GM18505 (cell line): ENCODE results near the gene THBS1.

Experiments used
- ATAC-seq: cut with Tn5 transposase; IDR thresholded peaks from one replicate; pipeline ENCODE4 v1.9.1; 2021; ENCODE audit not compliant: unreplicated experiment
- POLR2A ChIP-seq: IDR thresholded peaks from 4 replicates; pipeline ENCODE4 v1.6.1; 2011; ENCODE audit warnings: borderline replicate concordance; ENCODE audit not compliant: insufficient read depth, insufficient read length; ENCODE audit errors: extremely low read depth

Gene THBS1

GRCh38 chr15:39613861-39614260, 33.0 kb downstream of the THBS1 start:
- ATAC-seq, result no peak
- no peak for TF ChIP-seq POLR2A

- no peak for TF ChIP-seq POLR2A
- ATAC-seq, result no peak
Measured at GRCh38 chr15:39616731-39617455, 36.0 kb downstream of the THBS1 start.

GRCh38 chr15:39618063-39618823, 37.4 kb downstream of the THBS1 start:
- ATAC-seq, result no peak
- TF ChIP-seq POLR2A, result no peak

- no peak for ATAC-seq
- TF ChIP-seq POLR2A, result no peak
Measured at GRCh38 chr15:39621210-39621609, 40.3 kb downstream of the THBS1 start.

GRCh38 chr15:39621976-39622375, 41.1 kb downstream of the THBS1 start:
- no peak for TF ChIP-seq POLR2A
- no peak for ATAC-seq

- peak; percentile 9 for ATAC-seq
- TF ChIP-seq POLR2A, result no peak
Measured at GRCh38 chr15:39622660-39623516, 42.0 kb downstream of the THBS1 start.

GRCh38 chr15:39623529-39623931, 42.7 kb downstream of the THBS1 start:
- no peak for TF ChIP-seq POLR2A
- ATAC-seq, result peak; percentile 91

- no peak for TF ChIP-seq POLR2A
- no peak for ATAC-seq
Measured at GRCh38 chr15:39624806-39625205, 43.9 kb downstream of the THBS1 start.

GRCh38 chr15:39625451-39625850, 44.6 kb downstream of the THBS1 start:
- TF ChIP-seq POLR2A, result no peak
- no peak for ATAC-seq

- TF ChIP-seq POLR2A, result no peak
- ATAC-seq, result no peak
Measured at GRCh38 chr15:39625856-39626255, 45.0 kb downstream of the THBS1 start.

- TF ChIP-seq POLR2A, result no peak
- ATAC-seq, result no peak
Measured at GRCh38 chr15:39627451-39628143, 46.7 kb downstream of the THBS1 start.

GRCh38 chr15:39628144-39628508, 47.2 kb downstream of the THBS1 start:
- TF ChIP-seq POLR2A, result no peak

More at GRCh38 chr15:39628144-39628508, 47.2 kb downstream of the THBS1 start:
- no peak for ATAC-seq
